Measurements from ENCODE around the gene XAB2.

The XAB2 gene

DNA sequence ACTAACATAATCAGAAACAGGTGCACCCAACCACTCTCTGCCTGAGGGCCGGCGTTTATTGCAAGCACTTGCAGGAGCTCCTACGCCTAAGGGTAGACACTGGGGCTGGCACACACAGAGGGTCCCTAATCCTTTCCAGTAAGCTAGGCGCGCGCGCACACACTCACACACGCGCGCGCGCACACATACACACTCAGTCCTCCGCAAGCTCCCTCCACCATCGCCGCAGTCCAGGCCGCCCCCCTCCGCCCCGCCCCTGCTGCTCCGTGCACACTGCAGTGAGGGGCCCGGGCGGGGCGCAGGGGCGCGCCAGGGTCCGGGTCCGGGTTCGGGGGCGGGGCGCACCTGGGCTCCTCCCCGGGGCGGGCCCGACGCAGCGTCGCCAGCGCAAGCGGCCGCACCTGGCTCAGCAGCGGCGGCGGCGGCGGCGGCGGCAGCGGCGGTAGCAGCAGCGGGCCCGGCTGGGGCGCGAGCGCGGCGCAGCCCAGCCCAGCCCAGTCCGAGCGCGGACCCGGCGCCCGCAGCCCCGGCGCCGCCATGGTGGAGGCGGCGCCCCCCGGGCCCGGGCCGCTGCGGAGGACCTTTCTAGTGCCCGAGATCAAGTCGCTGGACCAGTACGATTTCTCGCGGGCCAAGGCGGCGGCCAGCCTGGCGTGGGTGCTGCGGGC lies 33.7 kb downstream of the XAB2 start, which contains the start of gene CAMSAP3:
CAMSAP3 (plus strand) TSS at position 398 of the 668 bp plus-strand sequence; CDS start at position 538, 140 bp downstream.
- TF ChIP-seq MYC (IDR thresholded peaks at IDR 0.05; ENCODE audit: low read depth, low read length) (no peak), POLR2A (IDR thresholded peaks at IDR 0.05; ENCODE audit: extremely low read depth, insufficient read length) (no peak)
- TF ChIP-seq, protein P1, sequence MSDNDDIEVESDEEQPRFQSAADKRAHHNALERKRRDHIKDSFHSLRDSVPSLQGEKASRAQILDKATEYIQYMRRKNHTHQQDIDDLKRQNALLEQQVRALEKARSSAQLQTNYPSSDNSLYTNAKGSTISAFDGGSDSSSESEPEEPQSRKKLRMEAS (IDR thresholded peaks at IDR 0.05; ENCODE audit: low read depth, low read length) = no peak
- TF ChIP-seq, protein P2, sequence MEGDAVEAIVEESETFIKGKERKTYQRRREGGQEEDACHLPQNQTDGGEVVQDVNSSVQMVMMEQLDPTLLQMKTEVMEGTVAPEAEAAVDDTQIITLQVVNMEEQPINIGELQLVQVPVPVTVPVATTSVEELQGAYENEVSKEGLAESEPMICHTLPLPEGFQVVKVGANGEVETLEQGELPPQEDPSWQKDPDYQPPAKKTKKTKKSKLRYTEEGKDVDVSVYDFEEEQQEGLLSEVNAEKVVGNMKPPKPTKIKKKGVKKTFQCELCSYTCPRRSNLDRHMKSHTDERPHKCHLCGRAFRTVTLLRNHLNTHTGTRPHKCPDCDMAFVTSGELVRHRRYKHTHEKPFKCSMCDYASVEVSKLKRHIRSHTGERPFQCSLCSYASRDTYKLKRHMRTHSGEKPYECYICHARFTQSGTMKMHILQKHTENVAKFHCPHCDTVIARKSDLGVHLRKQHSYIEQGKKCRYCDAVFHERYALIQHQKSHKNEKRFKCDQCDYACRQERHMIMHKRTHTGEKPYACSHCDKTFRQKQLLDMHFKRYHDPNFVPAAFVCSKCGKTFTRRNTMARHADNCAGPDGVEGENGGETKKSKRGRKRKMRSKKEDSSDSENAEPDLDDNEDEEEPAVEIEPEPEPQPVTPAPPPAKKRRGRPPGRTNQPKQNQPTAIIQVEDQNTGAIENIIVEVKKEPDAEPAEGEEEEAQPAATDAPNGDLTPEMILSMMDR (IDR thresholded peaks at IDR 0.05; ENCODE audit: low read depth, low read length) = no peak
- H3K4me3 ChIP-seq (ENCODE audit: low read depth, low read length) = no peak within 1 kb of the TSS
- no peak for DNase-seq (ENCODE audit: low read depth)

DNA sequence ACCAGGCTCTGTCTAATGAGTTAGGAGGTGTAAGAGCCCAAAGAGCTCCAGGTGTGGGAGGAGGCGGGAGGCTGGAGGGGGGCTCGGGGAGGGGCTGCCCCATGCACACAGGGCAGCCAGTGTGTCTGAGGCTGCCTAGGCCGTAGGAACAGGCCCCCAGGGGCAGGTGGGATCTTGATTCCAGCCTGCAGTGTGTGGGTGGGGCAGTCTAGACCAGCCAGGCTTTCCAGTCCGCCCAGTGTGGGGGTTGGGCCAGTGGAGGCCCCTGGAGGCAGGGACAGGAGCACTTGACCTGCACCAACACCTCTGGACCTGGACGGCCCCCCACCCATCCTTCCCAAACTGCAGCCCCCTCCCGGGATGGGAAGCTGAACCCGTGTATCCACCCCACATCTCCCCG lies 39.1 kb downstream of the XAB2 start:
- no peak for DNase-seq (ENCODE audit: low read depth)
- no peak for TF ChIP-seq MYC (IDR thresholded peaks at IDR 0.05; ENCODE audit: low read depth, low read length)
- TF ChIP-seq POLR2A (IDR thresholded peaks at IDR 0.05; ENCODE audit: extremely low read depth, insufficient read length) = no peak
- TF ChIP-seq, protein P2 (IDR thresholded peaks at IDR 0.05; ENCODE audit: low read depth, low read length) = no peak
- TF ChIP-seq, protein P1 (IDR thresholded peaks at IDR 0.05; ENCODE audit: low read depth, low read length) = no peak
- H3K4me3 ChIP-seq (ENCODE audit: low read depth, low read length) = no peak overlapping the region

DNA sequence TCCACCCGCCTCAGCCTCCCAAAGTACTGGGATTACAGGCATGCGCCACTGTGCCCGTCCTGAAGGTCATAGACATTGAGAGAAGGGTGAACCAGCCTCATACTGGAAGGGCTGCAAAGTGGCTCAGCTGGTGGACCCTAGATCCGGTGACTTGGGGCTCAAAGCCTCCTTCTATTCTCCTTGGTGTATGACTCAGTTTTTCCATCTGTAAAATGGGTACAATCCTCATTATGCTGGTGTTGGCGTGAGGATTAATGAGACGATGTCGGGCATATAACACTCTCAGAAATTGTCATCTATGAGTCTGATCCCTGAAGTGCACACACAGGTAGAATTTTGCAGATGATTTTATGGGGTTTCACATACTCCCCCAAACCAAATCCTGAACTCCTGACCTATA lies 39.5 kb downstream of the XAB2 start:
- no peak overlapping the region for H3K4me3 ChIP-seq (ENCODE audit: low read depth, low read length)
- TF ChIP-seq, protein P2 (IDR thresholded peaks at IDR 0.05; ENCODE audit: low read depth, low read length) = no peak
- TF ChIP-seq MYC (IDR thresholded peaks at IDR 0.05; ENCODE audit: low read depth, low read length) (no peak), POLR2A (IDR thresholded peaks at IDR 0.05; ENCODE audit: extremely low read depth, insufficient read length) (no peak)
- TF ChIP-seq, protein P1 (IDR thresholded peaks at IDR 0.05; ENCODE audit: low read depth, low read length) = no peak
- no peak for DNase-seq (ENCODE audit: low read depth)

GRCh38 chr19:7582446-7582845 lies 46.9 kb downstream of the XAB2 start:
- no peak overlapping the region for H3K4me3 ChIP-seq (ENCODE audit: low read depth, low read length)
- no peak for TF ChIP-seq MYC (IDR thresholded peaks at IDR 0.05; ENCODE audit: low read depth, low read length)
- no peak for TF ChIP-seq POLR2A (IDR thresholded peaks at IDR 0.05; ENCODE audit: extremely low read depth, insufficient read length)
- TF ChIP-seq, protein P1 (IDR thresholded peaks at IDR 0.05; ENCODE audit: low read depth, low read length) = no peak
- TF ChIP-seq, protein P2 (IDR thresholded peaks at IDR 0.05; ENCODE audit: low read depth, low read length) = no peak
- DNase-seq (ENCODE audit: low read depth) = no peak

- H3K4me3 ChIP-seq (ENCODE audit: low read depth, low read length) = no peak overlapping the region
- TF ChIP-seq, protein P2 (IDR thresholded peaks at IDR 0.05; ENCODE audit: low read depth, low read length) = no peak
- TF ChIP-seq, protein P1 (IDR thresholded peaks at IDR 0.05; ENCODE audit: low read depth, low read length) = no peak
- no peak for TF ChIP-seq POLR2A (IDR thresholded peaks at IDR 0.05; ENCODE audit: extremely low read depth, insufficient read length)
- no peak for TF ChIP-seq MYC (IDR thresholded peaks at IDR 0.05; ENCODE audit: low read depth, low read length)
- DNase-seq (ENCODE audit: low read depth) = no peak
These were observed 50.2 kb downstream of the XAB2 start for GRCh38 chr19:7579182-7579581.
